ENCODE measurements around the gene HSD11B1L. TPM values are rescaled to one million over a fixed set of nuclear protein-coding genes. Genes with fewer than 3 reads are reported as not detected.

Gene HSD11B1L
- total and polyA plus RNA-seq, 5 donors, result 4.3 to 9.8 (median 7.1) TPM

DNA sequence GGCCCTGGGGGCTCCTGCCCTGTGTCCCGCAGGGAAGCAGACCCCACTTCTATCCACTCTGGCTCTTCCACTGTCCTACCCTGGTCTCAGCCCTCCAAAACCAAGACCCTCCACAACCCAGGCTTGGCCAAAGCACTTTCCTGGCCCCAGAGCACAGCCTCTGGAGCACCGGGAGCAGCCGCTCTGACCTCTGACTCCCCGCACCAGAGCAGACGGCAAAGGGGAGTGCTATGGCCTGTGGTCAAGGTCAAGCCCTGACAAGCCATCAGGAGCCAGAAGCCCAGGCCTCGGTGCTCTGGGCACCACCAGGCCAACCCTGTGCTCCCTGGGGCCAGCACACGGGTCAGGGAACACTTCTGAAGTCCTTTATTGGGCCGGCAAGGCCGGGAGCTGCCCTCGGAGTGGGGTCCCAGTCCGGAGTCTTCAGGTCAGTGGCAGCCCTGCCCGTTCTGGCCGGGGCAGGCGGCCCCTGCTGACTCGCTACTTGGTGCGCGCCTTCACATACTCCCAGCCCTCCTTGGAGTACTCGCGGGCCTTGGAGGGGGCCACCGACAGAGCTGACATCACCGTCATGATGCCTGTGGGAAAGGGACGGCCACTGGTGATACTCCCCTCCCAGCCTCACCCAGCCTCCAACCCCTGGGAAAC lies 2.6 kb upstream of the HSD11B1L start:
- Histone ChIP-seq H3K9me3 (ENCODE audit: control insufficient read depth, low read length) (no peaks in the 10 kb centered on the region), H3K27me3 (ENCODE audit: control insufficient read depth, insufficient read depth) (no peaks in the 10 kb centered on the region), H3K4me3 (ENCODE audit: low read length) (no peak overlapping the region), H3K27ac (ENCODE audit: low read length) (no peak overlapping the region), H3K4me1 (ENCODE audit: control insufficient read depth, insufficient read depth, low read length) (peaks cover 13% of the 10 kb centered on the region)
- DNase-seq (peak in 2 of 3 donors; percentile 15 to 48), ATAC-seq (no peak)
- 88% methylated on average over 22 of the region's 22 CpGs for WGBS
- intact Hi-C loops (cut with DNase I), result no loop called here

DNA sequence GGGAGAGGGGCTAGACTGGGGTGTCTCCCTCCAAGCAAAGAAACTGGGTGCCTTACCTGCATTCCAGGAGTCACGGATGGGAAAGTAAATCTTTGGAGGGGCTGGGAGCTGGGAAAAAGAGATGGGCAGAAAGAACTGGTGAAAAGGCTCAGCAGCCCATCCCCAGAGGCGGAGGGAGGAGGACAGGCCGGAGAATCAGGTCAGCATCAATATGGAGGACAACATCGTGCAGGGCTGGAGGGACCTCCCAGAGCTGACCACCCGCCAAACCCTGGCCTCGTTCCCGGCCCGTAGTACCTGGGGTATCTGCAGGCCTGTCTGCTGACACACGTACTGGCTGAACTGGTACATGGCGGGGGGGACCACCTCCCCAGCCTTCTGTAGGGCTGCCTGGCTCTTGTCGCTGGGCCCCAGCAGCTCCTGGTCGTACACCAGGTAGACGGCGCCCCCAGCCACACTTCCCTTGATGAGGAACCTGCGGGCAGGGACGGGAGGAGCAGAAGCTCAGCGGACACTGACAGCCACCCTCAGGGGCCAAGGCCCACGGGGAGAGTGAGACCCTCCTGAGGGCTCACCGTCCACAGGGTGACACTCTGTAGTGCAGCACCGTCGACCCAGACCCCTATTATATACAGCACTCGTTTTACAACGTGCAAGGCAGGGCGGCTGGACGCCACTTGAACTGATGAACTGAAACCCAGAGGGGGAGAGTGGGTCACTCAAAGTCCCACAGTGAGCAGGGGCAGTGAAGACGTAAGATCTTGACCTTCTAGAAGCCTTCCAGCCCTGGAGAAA lies 1.3 kb upstream of the HSD11B1L start:
- Histone ChIP-seq H3K27me3 (ENCODE audit: control insufficient read depth, insufficient read depth) (no peaks in the 10 kb centered on the region), H3K27ac (ENCODE audit: low read length) (peak overlapping the region; percentile 93), H3K4me1 (ENCODE audit: control insufficient read depth, insufficient read depth, low read length) (peaks cover 13% of the 10 kb centered on the region), H3K9me3 (ENCODE audit: control insufficient read depth, low read length) (no peaks in the 10 kb centered on the region), H3K4me3 (ENCODE audit: low read length) (peak overlapping the region; percentile 82)
- peak in 1 of 2 donors; percentile 0 for ATAC-seq
- intact Hi-C loops (cut with DNase I), result no loop called here
- WGBS, result 23% methylated on average over 26 of the region's 26 CpGs
- DNase-seq, result peak; percentile 47 to 75 (median 67)

DNA sequence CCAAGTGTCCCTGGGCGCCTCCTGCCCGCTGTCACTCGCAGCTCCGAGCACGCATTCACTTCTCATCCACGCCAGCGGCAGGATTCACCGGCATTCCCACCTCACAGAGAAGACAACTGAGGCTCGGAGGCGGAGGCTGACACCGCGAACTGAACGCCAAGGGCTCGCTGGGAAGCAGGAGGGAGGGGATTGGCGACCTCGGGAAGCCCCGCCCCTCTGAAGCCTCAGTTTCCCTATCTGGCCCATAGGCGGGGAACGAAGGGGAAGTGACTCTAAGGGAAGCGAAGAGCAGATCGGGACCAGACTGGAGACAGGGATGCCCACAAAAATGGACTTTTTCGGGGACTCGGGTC lies 767 bp upstream of the HSD11B1L start:
- DNase-seq, result peak; percentile 65 to 85 (median 83)
- H3K4me3 ChIP-seq (ENCODE audit: low read length), result peak overlapping the region; percentile 82
- peak; percentile 0 to 9 for ATAC-seq
- under 1% methylated on average over 23 of the region's 23 CpGs for WGBS
- no peaks in the 10 kb centered on the region for H3K27me3 ChIP-seq (ENCODE audit: control insufficient read depth, insufficient read depth)
- H3K9me3 ChIP-seq (ENCODE audit: control insufficient read depth, low read length), result no peaks in the 10 kb centered on the region
- intact Hi-C loops (cut with DNase I), result no loop called here
- peak overlapping the region; percentile 93 for H3K27ac ChIP-seq (ENCODE audit: low read length)
- peaks cover 13% of the 10 kb centered on the region for H3K4me1 ChIP-seq (ENCODE audit: control insufficient read depth, insufficient read depth, low read length)

DNA sequence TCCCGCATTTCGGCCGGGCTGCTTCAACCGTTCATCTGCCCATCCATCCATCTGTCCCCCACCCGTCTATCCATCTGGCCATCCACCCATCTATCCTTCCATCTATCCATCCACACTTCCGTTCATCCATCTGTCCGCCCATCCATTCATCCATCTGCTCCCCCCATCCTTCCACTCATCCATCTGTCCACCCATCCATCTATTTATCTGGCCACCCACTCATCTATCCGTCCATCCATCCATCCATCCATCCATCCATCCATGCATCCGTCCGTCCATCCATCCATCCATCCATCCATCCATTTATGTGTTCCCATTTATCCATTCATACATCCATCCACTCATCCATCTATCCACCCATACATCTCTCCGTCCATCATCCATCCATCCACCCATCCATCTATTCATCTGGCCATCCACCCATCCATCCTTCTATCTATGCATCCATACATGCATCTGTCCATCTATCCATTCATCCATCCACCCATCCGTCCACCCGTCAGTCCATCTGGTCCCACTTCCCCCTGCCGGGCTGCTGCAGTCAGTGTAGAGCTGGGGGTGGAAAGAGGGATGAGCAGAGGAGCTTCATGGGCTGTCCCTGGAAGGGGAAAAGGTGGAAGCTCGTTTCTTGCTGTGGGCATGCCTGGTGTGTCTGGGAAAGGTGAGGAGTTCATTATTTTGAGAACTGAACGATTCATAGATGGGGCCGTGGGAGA lies 722 bp downstream of the HSD11B1L start:
- Histone ChIP-seq H3K4me1 (ENCODE audit: control insufficient read depth, insufficient read depth, low read length) (peaks cover 9% of the 10 kb centered on the region), H3K27me3 (ENCODE audit: control insufficient read depth, insufficient read depth) (no peaks in the 10 kb centered on the region), H3K27ac (ENCODE audit: low read length) (no peak overlapping the region), H3K4me3 (ENCODE audit: low read length) (peak overlapping the region; percentile 82), H3K9me3 (ENCODE audit: control insufficient read depth, low read length) (no peaks in the 10 kb centered on the region)
- intact Hi-C loops (cut with DNase I), result no loop called here
- DNase-seq (peak in 1 of 3 donors; percentile 22), ATAC-seq (no peak)
- 63% methylated on average over 17 of the region's 17 CpGs for WGBS

DNA sequence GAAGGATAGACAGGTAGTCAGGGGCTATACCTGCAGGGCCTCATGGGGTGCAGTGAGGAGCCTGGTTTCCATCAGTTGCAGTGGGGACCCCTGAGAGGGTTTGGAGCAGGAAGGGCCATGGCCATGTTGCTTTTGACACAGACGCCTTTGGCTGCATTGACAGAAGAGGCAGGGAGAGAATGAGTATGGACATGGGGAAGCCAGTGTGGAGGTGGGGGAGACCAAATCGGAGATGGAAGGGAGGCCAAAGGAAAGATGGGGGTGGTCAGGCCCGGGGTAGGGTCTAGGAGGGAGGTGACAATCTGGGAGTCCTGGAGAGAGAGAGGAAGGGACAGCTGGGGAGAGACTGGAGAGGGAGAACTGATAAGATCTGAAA lies 1.3 kb downstream of the HSD11B1L start:
- DNase-seq (no peak), ATAC-seq (no peak)

DNA sequence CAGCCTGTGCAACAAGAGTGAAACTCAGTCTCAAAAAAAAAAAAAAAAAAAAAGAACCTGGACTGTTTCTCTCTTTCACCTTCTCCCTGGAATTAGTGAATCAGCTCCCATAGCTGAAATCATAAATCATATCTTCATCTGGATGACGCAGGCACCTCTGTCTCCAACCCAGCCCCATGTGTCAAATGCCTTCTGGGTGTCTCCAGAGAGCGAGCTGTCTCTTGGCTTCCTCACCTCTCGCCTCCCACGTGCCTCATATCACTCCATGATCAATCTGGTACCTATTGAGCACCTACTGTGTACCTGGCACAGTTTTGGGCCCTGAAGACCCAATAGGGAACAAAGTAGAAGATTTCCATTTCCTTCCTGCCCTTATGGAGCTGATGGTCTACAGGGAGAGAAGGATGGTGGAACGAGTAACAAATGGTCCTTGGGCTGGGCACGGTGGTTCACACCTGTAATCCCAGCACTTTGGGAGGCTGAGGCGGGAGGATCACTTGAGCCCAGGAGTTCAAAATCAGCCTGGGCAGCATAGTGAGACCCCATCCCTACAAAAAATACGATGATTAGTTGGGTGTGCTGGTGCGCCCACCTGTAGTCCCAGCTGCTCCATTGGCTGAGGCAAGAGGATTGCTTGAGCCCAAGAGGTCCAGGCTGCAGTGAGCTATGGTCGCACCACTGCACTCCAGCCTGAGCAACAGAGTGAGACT lies 2.5 kb downstream of the HSD11B1L start:
- 91% methylated on average over 10 of the region's 10 CpGs for WGBS
- peaks cover 9% of the 10 kb centered on the region for H3K4me1 ChIP-seq (ENCODE audit: control insufficient read depth, insufficient read depth, low read length)
- intact Hi-C loops (cut with DNase I), result no loop called here

More for the DNA sequence above, 1.3 kb downstream of the HSD11B1L start:
- intact Hi-C loops (cut with DNase I), result no loop called here
- no peak overlapping the region for H3K27ac ChIP-seq (ENCODE audit: low read length)
- H3K27me3 ChIP-seq (ENCODE audit: control insufficient read depth, insufficient read depth), result no peaks in the 10 kb centered on the region
- peaks cover 9% of the 10 kb centered on the region for H3K4me1 ChIP-seq (ENCODE audit: control insufficient read depth, insufficient read depth, low read length)
- WGBS, result 89% methylated on average over 3 of the region's 3 CpGs
- H3K9me3 ChIP-seq (ENCODE audit: control insufficient read depth, low read length), result no peaks in the 10 kb centered on the region
- H3K4me3 ChIP-seq (ENCODE audit: low read length), result no peak overlapping the region

DNA sequence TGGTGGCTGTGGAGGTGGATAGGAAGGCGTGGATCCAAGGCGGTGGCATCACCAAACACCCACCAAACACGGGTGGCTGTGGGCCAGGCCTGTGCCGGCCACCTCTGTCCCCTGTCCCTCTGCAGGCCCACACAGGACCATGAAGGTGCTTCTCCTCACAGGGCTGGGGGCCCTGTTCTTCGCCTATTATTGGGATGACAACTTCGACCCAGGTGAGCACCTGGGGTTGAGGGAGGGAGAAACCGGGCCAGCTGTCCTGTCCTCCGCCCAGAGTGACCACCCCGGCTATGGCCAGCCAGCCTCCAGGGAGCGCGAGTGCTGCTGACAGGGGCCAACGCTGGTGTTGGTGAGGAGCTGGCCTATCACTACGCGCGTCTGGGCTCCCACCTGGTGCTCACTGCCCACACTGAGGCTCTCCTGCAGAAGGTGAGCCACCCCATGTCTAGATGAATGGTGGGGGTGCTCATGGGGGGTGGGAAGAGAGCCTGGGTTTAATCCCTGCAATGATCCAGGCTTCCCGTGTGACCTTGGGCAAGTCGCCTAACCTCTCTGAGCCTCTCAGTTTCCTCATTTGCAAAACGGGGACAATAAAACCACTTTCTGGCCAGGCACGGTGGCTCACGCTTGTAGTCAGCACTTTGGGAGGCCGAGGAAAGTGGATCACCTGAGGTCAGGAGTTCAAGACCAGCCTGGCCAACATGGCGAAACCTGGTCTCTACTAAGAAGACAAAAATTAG lies 4.0 kb downstream of the HSD11B1L start:
- Histone ChIP-seq H3K4me1 (ENCODE audit: control insufficient read depth, insufficient read depth, low read length) (peaks cover 4% of the 10 kb centered on the region), H3K9me3 (ENCODE audit: control insufficient read depth, low read length) (no peaks in the 10 kb centered on the region), H3K4me3 (ENCODE audit: low read length) (no peak overlapping the region), H3K27me3 (ENCODE audit: control insufficient read depth, insufficient read depth) (no peaks in the 10 kb centered on the region), H3K27ac (ENCODE audit: low read length) (no peak overlapping the region)
- ATAC-seq, result no peak
- DNase-seq, result peak in 1 of 3 donors; percentile 51
- intact Hi-C loops (cut with DNase I), result no loop called here
- WGBS, result 86% methylated on average over 22 of the region's 22 CpGs

More for the DNA sequence above, 2.5 kb downstream of the HSD11B1L start:
- no peak overlapping the region for H3K4me3 ChIP-seq (ENCODE audit: low read length)
- H3K9me3 ChIP-seq (ENCODE audit: control insufficient read depth, low read length), result no peaks in the 10 kb centered on the region
- DNase-seq (no peak), ATAC-seq (no peak)
- no peak overlapping the region for H3K27ac ChIP-seq (ENCODE audit: low read length)
- H3K27me3 ChIP-seq (ENCODE audit: control insufficient read depth, insufficient read depth), result no peaks in the 10 kb centered on the region

DNA sequence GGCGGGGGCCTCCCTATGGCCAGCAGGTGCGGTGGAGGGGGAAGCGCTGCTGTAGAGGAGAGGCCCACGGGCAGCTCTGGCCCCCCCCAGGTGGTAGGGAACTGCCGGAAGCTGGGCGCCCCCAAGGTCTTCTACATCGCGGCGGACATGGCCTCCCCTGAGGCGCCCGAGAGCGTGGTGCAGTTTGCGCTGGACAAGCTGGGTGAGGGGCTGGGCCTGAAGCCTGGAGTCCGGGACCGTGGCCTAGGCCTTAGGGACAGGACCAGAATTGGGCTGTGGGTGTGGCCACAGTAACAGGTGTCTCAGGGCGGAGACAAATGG lies 5.5 kb downstream of the HSD11B1L start:
- DNase-seq (no peak), ATAC-seq (no peak)
- H3K4me1 ChIP-seq (ENCODE audit: control insufficient read depth, insufficient read depth, low read length), result peaks cover under 1% of the 10 kb centered on the region
- no peaks in the 10 kb centered on the region for H3K9me3 ChIP-seq (ENCODE audit: control insufficient read depth, low read length)
- H3K4me3 ChIP-seq (ENCODE audit: low read length), result peak overlapping the region; percentile 45
- no peaks in the 10 kb centered on the region for H3K27me3 ChIP-seq (ENCODE audit: control insufficient read depth, insufficient read depth)
- no peak overlapping the region for H3K27ac ChIP-seq (ENCODE audit: low read length)
- intact Hi-C loops (cut with DNase I), result no loop called here
- WGBS, result 42% methylated on average over 16 of the region's 16 CpGs

DNA sequence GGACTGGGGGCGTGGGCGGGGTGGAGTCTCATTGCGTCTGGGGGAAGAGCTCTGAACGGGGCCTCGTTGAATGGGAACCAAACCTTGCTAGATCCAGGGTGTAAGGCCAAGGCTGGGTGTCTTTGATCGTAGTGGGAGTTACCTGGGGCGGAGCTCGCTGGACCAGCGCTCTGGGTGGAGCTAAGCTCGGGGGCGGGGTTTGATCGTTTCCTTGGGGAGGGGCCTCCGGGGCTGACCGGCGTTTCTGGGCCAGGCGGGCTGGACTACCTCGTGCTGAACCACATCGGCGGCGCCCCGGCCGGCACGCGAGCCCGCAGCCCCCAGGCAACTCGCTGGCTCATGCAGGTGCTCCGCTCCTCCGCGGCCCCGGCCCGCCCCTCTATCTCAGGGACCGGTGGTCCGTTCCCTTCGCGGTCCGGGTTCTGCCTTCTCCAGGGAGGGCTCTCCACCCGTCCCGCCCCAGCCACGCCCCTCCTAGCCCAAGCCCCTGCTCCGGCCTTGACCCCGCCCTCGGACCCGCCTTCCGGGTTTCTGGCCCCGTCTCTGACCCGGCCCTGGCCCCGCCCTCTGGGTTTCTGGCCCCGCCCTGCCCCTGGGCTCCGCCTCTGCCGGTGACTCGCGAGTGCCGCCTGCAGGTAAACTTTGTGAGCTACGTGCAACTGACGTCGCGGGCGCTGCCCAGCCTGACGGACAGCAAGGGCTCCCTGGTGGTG lies 6.0 kb downstream of the HSD11B1L start:
- peak; percentile 86 to 88 for ATAC-seq
- H3K9me3 ChIP-seq (ENCODE audit: control insufficient read depth, low read length), result no peaks in the 10 kb centered on the region
- H3K4me3 ChIP-seq (ENCODE audit: low read length), result peak overlapping the region; percentile 45
- WGBS, result 1% methylated on average over 59 of the region's 59 CpGs
- H3K4me1 ChIP-seq (ENCODE audit: control insufficient read depth, insufficient read depth, low read length), result peaks cover under 1% of the 10 kb centered on the region
- intact Hi-C loops (cut with DNase I), result no loop called here
- no peaks in the 10 kb centered on the region for H3K27me3 ChIP-seq (ENCODE audit: control insufficient read depth, insufficient read depth)
- DNase-seq, result peak; percentile 100
- H3K27ac ChIP-seq (ENCODE audit: low read length), result peak overlapping the region; percentile 22

Measured in right cardiac atrium (tissue), 5 donors.